SK-N-SH (cell line): ENCODE data around the gene ESPNL. TPM values are rescaled to one million over a fixed set of nuclear protein-coding genes. Genes with fewer than 3 reads are reported as not detected.

Experiments
- CTCF ChIA-PET: fragments of 300-600, 350-600 bp; formaldehyde crosslinking; extraction: SDS; loops from one replicate; lab custom pipeline; 2021; lab: Yijun Ruan, JAX
- POLR2A ChIA-PET: fragments of 350-600 bp; sonication (Branson Sonifier 250); formaldehyde crosslinking; extraction: SDS; loops from one replicate; lab custom pipeline; 2020; ENCODE audit warnings: antibody characterized with exemption, inconsistent platforms; lab: Yijun Ruan, JAX
- DNase-seq: peaks from one replicate; pipeline ENCODE4 v3.0.0; 2012
- H2AFZ ChIP-seq: fragments of 200-600 bp; sonication (generic); 2 replicates; pipeline ENCODE4 v1.8.1; 2016; ENCODE audit warnings: antibody characterized with exemption, mild to moderate bottlenecking, low read depth
- H3F3A ChIP-seq: fragments of 200-600 bp; sonication (generic); replicated peaks from 2 replicates; pipeline ENCODE3; 2016; ENCODE audit warnings: antibody characterized with exemption, mild to moderate bottlenecking; ENCODE audit not compliant: insufficient read depth
- H3K27ac ChIP-seq, 2 experiments: fragments of 200-500 bp in 1 of 2; fragments of 200-600 bp in 1 of 2; sonication (Bioruptor generic) in 1 of 2; sonication (generic), shearing (Covaris generic) in 1 of 2; 2 replicates each; pipeline versions ENCODE4 v1.5.1 to v1.6.1; 2014 to 2016; ENCODE audit warnings: low read depth in 2 of 2, inconsistent platforms in 1 of 2, low read length in 1 of 2, mild to moderate bottlenecking in 1 of 2, mixed read lengths in 1 of 2
- H3K27me3 ChIP-seq: fragments of 200-600 bp; sonication (generic), shearing (Covaris generic); 2 replicates; pipeline ENCODE4 v1.6.1; 2016; ENCODE audit warnings: mixed run types; ENCODE audit not compliant: insufficient read depth
- H3K36me3 ChIP-seq, 2 experiments: fragments of 200-500 bp in 1 of 2; fragments of 200-600 bp in 1 of 2; sonication (Bioruptor generic) in 1 of 2; sonication (generic) in 1 of 2; replicated peaks in 1 of 2; 2 replicates each; pipeline versions ENCODE3 to v1.5.1; 2014 to 2016; ENCODE audit warnings: low read length in 1 of 2, mild to moderate bottlenecking in 1 of 2; ENCODE audit not compliant: insufficient read depth in 2 of 2, control insufficient read depth in 1 of 2
- H3K4me1 ChIP-seq, 2 experiments: fragments of 200-500 bp in 1 of 2; fragments of 200-600 bp in 1 of 2; sonication (Bioruptor generic) in 1 of 2; sonication (generic), shearing (Covaris generic) in 1 of 2; 2 replicates each; pipeline versions ENCODE4 v1.5.1 to v1.6.1; 2014 to 2016; ENCODE audit warnings: low read depth in 1 of 2, low read length in 1 of 2, mixed run types in 1 of 2; ENCODE audit not compliant: insufficient read depth in 2 of 2, control insufficient read depth in 1 of 2
- H3K4me2 ChIP-seq: fragments of 200-600 bp; sonication (generic), shearing (Covaris generic); 2 replicates; pipeline ENCODE4 v1.6.1; 2017; ENCODE audit warnings: mixed run types
- H3K4me3 ChIP-seq, 2 experiments: fragments of 200-500 bp in 1 of 2; fragments of 200-600 bp in 1 of 2; sonication (Bioruptor generic) in 1 of 2; sonication (generic), shearing (Covaris generic) in 1 of 2; 2 replicates each; pipeline versions ENCODE4 v1.5.1 to v1.8.1; 2014 to 2016; ENCODE audit warnings: low read depth in 2 of 2, inconsistent platforms in 1 of 2, low read length in 1 of 2, mild to moderate bottlenecking in 1 of 2, mixed read lengths in 1 of 2, moderate library complexity in 1 of 2
- H3K79me2 ChIP-seq: fragments of 200-600 bp; sonication (generic); 2 replicates; pipeline ENCODE4 v1.8.1; 2017; ENCODE audit warnings: mild to moderate bottlenecking; ENCODE audit not compliant: insufficient read depth
- H3K9ac ChIP-seq: fragments of 200-600 bp; sonication (generic); 2 replicates; pipeline ENCODE4 v1.6.1; 2017; ENCODE audit warnings: mixed run types
- H3K9me2 ChIP-seq: fragments of 200-600 bp; sonication (generic); 2 replicates; pipeline ENCODE4 v1.6.1; 2017; ENCODE audit warnings: mixed run types
- H3K9me3 ChIP-seq: fragments of 200-600 bp; sonication (generic); 2 replicates; pipeline ENCODE4 v1.6.1; 2017; ENCODE audit warnings: mixed run types, mild to moderate bottlenecking, moderate library complexity
- H4K20me1 ChIP-seq: fragments of 200-600 bp; sonication (generic); 2 replicates; pipeline ENCODE4 v1.6.1; 2017; ENCODE audit warnings: mild to moderate bottlenecking, mixed run types; ENCODE audit not compliant: insufficient read depth
- CHD2 ChIP-seq: fragments of 150-350 bp; IDR thresholded peaks from 2 replicates; pipeline ENCODE4 v1.6.1; 2018; ENCODE audit warnings: low read length; ENCODE audit not compliant: partially characterized antibody
- CTCF ChIP-seq: fragments of 200-600 bp; sonication (generic); IDR thresholded peaks from 2 replicates; pipeline ENCODE4 v1.6.1; 2017; ENCODE audit warnings: antibody characterized with exemption, mild to moderate bottlenecking, moderate library complexity
- EP300 ChIP-seq, 2 experiments: IDR thresholded peaks; 2 replicates each; pipeline versions ENCODE4 v1.4.0 to v1.6.1; 2012; ENCODE audit warnings: borderline replicate concordance in 1 of 2, low read depth in 1 of 2, low read length in 1 of 2
- FOXM1 ChIP-seq: IDR thresholded peaks from 2 replicates; pipeline ENCODE4 v1.4.0; 2012; ENCODE audit warnings: low read depth, mild to moderate bottlenecking
- GATA2 ChIP-seq: sonication (generic); formaldehyde crosslinking; IDR thresholded peaks from 2 replicates; pipeline ENCODE4 v1.5.0; 2020; ENCODE audit warnings: mild to moderate bottlenecking, missing genetic modification reagents
- JUND ChIP-seq: IDR thresholded peaks from 2 replicates; pipeline ENCODE4 v1.4.0; 2012
- MEF2A ChIP-seq: IDR thresholded peaks from 2 replicates; pipeline ENCODE4 v1.4.0; 2012; ENCODE audit warnings: low read depth, borderline replicate concordance
- MXI1 ChIP-seq: IDR thresholded peaks from 2 replicates; pipeline ENCODE4 v1.6.1; 2012; ENCODE audit warnings: mild to moderate bottlenecking, low read depth, low read length, improper control_type of control experiment
- NRF1 ChIP-seq: IDR thresholded peaks from 2 replicates; pipeline ENCODE4 v1.6.1; 2012; ENCODE audit warnings: low read depth, mild to moderate bottlenecking, low read length
- PBX3 ChIP-seq: IDR thresholded peaks from 2 replicates; pipeline ENCODE4; 2012
- TEAD4 ChIP-seq: IDR thresholded peaks from 2 replicates; pipeline ENCODE4 v1.4.0; 2012; ENCODE audit warnings: mild to moderate bottlenecking, borderline replicate concordance; ENCODE audit not compliant: insufficient read depth
- YY1 ChIP-seq: IDR thresholded peaks from 2 replicates; pipeline ENCODE4 v1.4.0; 2012; ENCODE audit warnings: low read depth, mild to moderate bottlenecking
- WGBS: methylation state at CpG from one replicate; pipeline ENCODE4 v1.1.6; 2017; ENCODE audit warnings: low lambda C conversion rate; 5-methylcytosine and 5-hydroxymethylcytosine counted together
- polyA plus RNA-seq, 3 experiments: library from polyadenylated mRNA; depleted of rRNA; stranded (reverse); fragments of >200 nt; gene quantifications; 2 replicates each; pipeline ENCODE4 v1.2.3, GENCODE V29; 2012
- TF ChIP-seq, protein P1 (sequence below): IDR thresholded peaks from 2 replicates; pipeline ENCODE4 v1.4.0; 2012; ENCODE audit warnings: low read depth, borderline replicate concordance

ESPNL gene
- polyA plus RNA-seq, 1 of the 3 experiments (the other 2 are of a cell fraction), result 0.05 TPM

GRCh38 chr2:238065071-238065846, 34.9 kb upstream of the ESPNL start:
- no peak for DNase-seq
- 87% methylated on average over 18 of the region's 18 CpGs for WGBS

More at GRCh38 chr2:238065071-238065846, 34.9 kb upstream of the ESPNL start:
- Histone ChIP-seq H3K9ac (no peak overlapping the region), H3K4me2 (no peak overlapping the region), H3K27me3 (no peaks in the 10 kb centered on the region), H3K79me2 (peaks cover 12% of the 10 kb centered on the region; the same call in 1 of the 2 replicates), H3K4me3 (no peak overlapping the region), H3K9me2 (no peaks in the 10 kb centered on the region), H3K9me3 (no peaks in the 10 kb centered on the region), H4K20me1 (no peaks in the 10 kb centered on the region), H3K27ac (no peak overlapping the region), H3K36me3 (peaks cover 23 to 45% of the 10 kb centered on the region in 2 experiments), H3F3A (no peaks in the 10 kb centered on the region), H3K4me1 (peaks cover 5 to 7% of the 10 kb centered on the region in 2 experiments; a peak in 2 of 4 replicates), H2AFZ (no peak overlapping the region)
- CTCF ChIA-PET, result interaction anchor here (1.8 kb wide), 1 partner anchor 97 kb away, joined by 4 read pairs; no protein-coding TSS in a partner anchor
- TF ChIP-seq CTCF, result no peak
- TF ChIP-seq PBX3, result no peak
- TF ChIP-seq, protein P1, sequence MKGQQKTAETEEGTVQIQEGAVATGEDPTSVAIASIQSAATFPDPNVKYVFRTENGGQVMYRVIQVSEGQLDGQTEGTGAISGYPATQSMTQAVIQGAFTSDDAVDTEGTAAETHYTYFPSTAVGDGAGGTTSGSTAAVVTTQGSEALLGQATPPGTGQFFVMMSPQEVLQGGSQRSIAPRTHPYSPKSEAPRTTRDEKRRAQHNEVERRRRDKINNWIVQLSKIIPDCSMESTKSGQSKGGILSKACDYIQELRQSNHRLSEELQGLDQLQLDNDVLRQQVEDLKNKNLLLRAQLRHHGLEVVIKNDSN, result no peak
- no peak for TF ChIP-seq JUND
- TF ChIP-seq TEAD4, result no peak
- TF ChIP-seq GATA2 (CRISPR knock-in tag), result no peak
- no peak for TF ChIP-seq YY1
- no peak for TF ChIP-seq MXI1
- TF ChIP-seq NRF1, result no peak
- TF ChIP-seq FOXM1, result no peak
- no peak for TF ChIP-seq MEF2A
- no peak for TF ChIP-seq EP300 (IDR thresholded peaks at IDR 0.05; ENCODE audit: borderline replicate concordance in 1 of 2, low read depth in 1 of 2, low read length in 1 of 2)
- TF ChIP-seq CHD2, result no peak
- POLR2A ChIA-PET, result no interaction called here
